RPMI7951 (cell line): ENCODE results near the gene ADAM10. TPM values are rescaled to one million over a fixed set of nuclear protein-coding genes. Genes with fewer than 3 reads are reported as not detected.
A peak's percentile ranks its signal among the peaks of the same experiment; 100 is the strongest.

Source experiments
- DNase-seq: peaks from one replicate; pipeline ENCODE4 v3.0.0-alpha.2; 2012; ENCODE audit warnings: low read depth
- total RNA-seq: library from RNA; depleted of rRNA; stranded (reverse); fragments of >200 nt; shearing (Covaris generic); gene quantifications from 2 replicates; pipeline ENCODE4 v1.2.3, GENCODE V29; 2014

The ADAM10 gene
- total RNA-seq, 1 experiment from 2014 or later = 111 TPM

DNA sequence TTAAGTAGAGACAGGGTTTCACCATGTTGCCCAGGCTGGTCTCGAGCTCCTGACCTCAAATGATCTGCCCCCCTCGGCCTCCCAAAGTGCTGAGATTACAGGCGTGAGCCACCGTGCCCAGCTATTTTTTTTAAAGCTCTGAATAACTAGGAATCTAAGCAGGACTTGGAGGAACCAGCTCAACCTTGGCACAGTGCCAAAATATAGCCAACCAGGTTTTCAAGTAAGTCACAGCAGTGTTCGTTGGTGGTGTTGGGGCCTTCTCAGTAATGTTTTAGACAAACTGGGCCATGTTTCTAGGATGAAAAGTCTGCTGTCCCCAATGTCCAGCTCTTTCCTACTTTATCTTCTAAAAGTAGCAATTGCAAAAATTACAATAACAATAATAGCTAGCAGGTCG is 6.4 kb upstream of the ADAM10 start:
- peak; percentile 37 for DNase-seq

DNA sequence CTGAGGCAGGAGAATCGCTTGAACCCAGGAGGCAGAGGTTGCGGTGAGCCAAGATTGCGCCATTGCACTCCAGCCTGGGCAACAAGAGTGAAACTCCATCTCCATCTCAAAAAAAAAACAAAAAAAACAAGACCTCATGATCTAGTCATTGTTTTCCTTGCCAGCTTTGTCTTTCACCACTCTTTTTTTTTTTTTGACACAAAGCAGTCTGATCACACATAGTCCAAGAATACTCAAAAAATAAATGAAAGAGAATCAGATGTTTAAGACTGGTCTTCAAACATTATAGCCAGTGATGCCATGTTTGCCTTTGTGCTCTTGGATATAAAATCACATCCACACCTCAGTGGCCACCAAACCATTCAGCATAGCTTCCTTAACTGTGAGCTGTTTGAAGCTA is 5.8 kb upstream of the ADAM10 start:
- no peak for DNase-seq

DNA sequence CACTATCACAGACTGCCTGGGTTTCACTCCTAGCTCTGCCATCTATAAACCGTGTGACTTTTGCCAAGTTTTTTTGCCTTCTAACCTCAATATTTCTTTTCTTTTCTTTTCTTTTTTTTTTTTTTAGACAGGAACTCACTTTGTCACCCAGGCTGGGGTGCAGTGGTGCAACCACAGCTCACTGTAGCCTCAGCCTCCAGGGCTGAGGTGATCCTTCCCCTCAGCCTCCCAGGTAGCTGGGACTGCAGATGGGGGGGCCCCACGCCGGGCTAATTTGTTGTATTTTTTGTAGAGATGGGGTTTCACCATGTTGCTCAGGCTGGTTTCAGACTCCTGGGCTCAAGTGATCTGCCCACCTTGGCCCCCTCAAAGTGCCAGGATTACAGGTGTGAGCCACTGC is 3.2 kb upstream of the ADAM10 start:
- no peak for DNase-seq

DNA sequence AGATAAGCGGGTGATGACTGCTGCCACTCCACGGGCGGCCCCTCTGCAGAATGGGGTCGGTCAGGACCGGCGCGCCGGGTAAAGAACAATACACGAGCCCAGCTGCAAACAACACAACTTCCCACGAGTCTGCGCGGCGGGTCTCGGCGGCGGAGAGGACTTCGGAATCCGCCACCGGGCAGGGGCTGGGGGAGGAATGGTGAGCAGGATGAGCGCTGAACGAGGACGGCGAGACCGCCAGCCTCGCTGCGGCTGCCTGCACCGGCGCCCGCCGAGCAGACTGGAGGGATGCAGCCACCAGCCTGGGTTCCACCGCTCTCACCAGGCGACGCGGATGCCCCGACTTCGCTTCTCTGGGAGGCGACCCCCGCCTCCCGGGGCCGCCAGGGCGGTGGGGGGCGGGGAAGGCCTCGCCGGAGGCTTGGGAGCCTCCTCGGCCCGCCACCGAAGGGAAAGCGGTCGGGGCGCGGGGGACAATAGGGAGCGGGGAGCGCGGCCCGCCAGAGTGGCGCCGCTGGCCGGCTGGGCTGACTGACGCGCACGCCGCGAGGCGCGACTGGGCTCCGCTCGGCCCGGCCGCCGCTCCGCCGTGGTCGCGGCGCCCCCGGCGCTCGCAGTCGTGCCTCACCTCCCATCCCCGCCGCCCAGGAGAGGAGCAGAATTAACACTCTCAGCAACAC is 515 bp downstream of the ADAM10 start:
- DNase-seq = peak; percentile 43

DNA sequence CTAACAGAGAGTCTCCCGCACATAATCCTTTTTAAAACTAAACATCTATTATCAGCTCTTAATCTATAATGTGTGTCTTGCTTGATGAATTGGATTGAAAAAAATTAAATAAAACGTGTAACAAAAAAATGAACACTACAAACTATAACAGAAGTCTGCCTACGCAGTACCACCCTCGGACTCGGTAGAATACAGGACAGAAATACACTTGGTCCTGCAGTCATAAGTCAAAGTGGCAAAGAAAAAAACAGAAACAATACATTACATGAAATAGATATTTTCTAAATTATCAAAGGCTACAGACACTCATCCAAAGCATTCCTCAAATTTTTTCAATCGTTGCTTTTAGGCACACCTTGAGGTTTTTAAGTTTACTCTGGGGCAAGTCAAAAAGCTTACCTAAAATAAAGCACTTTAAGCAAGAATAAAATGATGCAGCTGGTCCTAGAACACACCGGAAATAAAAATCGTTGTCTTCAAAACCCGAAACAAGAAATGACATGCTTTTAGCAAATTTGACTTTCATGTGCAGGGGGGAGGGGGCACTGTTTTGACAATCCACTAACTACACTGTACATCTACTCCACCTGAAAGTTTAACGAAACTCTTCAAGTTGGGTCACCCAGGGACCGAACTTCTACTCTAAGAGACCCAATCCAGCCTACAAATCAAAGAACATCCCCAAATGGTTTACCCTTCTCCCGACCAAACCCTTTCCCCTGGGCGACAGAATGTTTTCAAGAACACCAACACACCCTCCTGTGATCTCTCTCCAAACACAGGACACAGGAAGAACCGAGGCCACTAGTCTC is 1.3 kb downstream of the ADAM10 start:
- DNase-seq = no peak

DNA sequence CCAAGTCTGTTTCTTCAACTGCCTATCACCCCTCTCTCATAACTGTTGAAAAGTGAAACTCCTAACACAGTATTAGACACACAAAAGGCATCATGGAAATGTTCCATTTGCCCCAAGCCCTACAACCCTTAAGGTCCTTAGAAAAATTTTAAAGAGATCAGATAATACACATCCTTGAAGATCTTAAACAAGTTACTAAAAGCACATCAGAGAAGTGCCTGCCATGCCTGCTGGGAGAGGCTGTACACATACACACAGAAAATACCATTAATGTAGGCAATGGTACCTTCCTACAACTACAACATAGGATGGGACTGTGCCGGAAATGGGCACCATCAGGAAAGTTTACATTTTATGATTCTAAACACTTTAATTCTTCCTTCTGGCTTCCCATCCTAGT is 3.3 kb downstream of the ADAM10 start:
- DNase-seq = no peak

DNA sequence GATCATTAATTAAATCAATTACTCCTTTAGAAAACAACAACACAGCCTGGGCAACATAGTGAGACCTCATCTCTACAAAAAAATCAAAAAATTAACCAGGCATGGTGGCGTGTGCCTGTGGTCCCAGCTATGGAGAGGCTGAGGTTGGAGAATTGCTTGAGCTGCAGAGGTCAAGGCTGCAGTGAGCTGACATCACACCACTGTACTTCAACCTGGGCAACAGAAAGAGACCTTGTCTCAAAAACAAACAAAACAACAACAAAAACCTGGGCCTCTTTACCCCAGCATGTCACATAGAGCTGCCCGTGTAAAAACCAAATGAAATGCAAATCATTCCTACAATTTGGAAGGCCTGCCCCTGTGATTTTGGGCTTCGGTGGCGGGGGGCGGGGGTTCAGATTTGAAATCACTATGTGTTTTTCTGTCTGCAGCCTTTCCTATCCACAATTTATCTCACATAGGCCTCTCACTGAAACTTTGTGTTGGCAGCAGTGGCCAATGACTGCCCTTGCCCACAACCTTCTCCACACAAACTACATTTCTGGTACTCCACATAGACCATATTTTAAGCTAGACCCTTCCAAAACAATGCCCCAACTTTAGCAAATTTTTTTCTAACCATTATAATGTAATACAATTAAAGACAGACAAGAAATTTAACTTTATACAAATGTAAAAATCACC is 6.5 kb downstream of the ADAM10 start:
- DNase-seq = no peak

DNA sequence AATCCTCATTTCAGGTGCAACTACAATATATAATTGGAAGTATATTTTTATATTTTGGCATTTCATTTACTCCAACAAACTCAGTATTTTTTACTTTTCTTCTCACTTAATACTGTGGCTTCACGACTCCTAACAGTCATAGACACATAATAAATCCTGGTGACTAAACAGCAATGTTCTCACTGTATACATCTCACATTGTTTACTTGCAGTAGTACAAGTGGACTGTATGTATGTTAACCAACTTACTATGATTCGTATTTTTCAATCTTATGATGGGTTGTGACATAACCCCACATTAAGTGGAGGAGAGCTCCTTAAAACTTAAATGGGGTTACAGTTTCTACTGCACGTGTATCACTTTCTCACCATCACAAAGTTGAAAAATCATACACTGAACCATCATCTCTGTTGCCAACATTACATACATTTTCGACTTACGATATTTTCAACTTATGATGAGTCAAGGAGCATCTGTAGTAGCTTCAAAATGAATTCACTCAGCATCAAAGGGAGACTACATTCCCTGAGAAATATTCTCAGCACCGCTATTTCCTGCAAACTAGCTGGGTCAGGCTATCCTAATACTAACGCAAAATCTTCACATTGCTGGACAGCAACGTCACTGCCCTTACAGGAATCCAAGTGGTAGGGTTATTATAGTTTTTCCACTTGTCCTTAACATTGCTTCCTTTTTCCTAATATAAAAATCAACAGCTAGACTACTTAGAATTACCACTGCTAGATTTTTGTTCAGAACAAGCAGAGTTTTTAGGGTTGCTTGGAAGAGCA is 7.3 kb downstream of the ADAM10 start:
- no peak for DNase-seq

DNA sequence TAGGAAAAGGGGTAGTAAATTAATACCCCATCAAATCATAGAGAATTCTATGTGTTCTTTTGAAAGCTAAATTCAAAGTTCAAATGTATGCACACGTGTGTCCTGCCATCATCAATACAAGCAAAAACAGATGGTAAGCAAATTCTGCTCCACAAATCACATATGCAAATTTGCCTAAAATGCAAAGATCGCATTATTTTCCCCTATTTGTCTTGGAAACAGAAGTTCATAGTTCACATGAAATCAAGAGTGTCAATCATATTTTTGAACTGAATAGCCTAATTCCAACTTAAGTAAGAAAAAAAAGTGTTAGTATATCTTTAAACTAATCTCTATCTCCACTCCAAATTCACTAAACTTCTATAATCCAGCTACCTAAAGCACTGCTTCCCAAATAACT is 8.5 kb downstream of the ADAM10 start:
- DNase-seq = no peak

DNA sequence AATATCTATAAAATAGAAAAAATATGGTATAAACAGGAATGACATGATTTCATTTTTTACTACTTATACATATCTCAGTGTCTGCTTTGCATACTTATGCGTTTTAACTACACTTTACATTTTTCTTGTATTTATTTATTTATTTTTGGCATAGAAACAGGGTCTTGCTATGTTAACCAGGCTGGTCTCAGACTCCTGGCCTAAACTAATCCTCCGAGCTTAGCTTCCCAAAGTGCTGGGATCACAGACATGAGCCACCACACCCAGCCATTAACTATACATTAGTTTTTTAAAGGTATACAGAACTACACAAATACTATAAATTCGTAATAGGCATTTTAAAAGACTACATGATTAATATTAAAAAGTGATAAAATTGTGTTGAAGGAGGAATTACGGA is 9.1 kb downstream of the ADAM10 start:
- no peak for DNase-seq

DNA sequence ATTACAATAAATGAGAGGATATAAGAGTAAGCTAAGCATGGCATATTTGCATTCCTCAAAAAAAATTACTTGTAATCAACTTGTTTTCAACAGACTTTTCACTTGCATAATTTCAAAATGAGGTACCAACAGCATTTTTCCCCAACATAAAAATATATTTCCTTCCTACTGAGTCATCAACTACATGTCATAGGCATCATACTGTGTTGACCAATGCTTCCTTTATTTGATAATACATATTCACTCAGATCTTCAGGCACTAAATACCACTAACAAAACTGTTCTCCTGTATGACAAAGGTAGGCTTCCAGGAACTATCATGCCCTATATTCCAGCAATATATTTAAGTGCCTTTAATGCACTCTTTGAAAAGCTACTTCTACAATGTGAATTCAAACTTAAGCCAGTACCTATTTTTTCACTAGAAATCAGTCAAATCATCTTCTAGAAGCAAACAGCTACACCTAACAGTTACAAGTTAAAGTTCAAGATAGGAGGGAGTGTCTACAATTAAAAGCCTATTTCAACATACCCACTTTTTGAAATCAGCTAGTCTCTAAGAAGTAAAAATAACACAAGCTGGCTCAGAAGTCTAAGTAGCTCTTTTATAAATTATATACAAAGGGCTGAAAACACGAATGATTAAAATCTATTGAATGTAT is 11.3 kb downstream of the ADAM10 start:
- no peak for DNase-seq

DNA sequence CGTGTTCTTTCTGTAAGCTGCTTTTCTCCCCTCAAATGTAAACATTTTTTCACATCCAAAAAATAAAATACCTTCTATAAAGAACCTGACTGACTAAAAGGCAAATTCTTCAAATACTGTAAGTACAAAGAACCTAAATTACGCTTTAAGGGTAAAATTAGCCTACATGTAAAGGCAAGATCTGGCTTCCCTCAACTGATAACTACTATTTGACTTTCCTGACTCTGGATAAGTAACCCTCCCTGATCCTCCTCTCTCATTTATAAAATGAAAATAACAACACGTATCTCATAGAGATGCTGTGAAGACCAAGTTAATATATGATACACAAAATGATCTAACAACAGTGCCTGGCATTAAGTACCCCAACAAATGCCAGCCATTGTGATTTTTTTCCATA is 12.2 kb downstream of the ADAM10 start:
- DNase-seq = no peak

DNA sequence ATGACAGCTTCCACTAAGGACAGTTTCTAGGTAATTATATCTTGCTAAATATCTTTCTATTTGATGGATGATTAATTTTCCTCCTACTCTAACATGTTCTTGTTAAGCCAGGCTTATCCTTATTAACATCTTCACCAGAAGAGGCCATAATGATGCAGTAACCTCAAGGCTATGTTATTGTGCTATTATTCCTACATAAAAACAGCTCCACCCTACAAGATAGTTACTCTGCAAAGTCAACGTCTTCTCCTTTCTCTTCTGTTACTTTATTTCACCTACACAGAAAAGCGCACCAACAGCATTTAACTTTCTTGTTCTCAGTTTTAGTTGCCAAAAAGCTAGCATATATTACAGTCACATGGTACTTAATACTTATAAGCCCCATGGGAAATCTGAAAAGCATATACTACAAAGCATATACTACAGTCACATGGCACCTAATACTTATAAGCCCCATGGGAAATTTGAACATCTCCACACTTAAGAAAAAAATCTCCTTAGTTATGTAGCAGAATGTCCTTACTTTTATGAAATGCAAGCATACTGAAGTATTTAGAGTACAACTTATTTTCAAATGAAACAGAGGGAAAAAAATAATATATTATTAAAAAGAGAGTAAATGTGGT is 13.4 kb downstream of the ADAM10 start:
- DNase-seq = no peak

DNA sequence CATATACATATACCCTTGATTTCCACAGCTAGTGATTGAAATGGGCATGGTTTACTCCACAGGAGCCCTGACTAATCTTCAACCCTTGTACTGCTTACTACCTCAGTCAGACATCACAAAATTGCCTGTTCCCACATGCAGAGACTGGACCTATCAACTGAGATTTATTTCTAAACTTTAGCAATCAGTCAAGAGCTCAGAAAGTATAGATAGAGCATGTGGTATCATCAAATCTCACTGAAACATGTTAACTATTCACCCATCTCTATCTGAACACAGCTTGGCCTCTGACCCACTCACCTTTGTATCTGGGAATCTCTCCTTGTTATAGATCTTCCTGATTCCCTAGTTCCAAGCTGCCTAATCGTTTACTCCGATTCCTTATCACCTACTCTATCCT is 14.6 kb downstream of the ADAM10 start:
- no peak for DNase-seq

DNA sequence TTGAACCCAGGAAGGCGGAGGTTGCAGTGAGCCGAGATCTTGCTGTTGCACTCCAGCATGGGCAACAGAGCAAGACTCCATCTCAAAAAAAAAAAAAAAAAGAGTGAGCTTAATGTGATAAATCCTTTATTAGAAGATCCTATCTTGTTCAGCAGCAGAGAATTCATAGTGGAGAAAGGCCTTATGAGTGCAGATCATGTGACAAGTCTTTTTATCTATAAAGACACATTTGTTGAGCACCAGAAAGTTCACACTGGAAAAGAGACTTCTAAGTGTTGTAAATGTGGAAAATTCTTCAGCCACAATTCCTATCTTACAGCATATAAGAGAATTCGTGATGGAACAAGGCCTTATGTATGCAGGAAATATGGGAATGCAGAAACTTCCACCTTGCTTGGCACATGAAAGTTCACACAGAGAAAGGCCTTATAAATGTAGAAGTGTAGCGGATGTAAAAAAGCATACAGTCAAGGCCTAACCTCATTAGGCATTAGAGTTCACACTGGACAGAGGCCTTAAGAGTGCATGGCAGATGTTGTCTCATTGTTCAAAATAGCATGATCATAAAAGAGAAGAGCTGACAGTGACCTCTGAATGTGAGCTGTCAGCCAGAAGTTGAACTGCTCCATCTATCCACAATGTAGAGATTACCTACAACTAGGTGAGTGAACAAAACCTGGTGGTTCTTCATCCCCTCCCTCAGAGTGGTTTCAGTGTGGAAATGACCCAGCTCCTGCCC is 16.7 kb downstream of the ADAM10 start:
- no peak for DNase-seq

DNA sequence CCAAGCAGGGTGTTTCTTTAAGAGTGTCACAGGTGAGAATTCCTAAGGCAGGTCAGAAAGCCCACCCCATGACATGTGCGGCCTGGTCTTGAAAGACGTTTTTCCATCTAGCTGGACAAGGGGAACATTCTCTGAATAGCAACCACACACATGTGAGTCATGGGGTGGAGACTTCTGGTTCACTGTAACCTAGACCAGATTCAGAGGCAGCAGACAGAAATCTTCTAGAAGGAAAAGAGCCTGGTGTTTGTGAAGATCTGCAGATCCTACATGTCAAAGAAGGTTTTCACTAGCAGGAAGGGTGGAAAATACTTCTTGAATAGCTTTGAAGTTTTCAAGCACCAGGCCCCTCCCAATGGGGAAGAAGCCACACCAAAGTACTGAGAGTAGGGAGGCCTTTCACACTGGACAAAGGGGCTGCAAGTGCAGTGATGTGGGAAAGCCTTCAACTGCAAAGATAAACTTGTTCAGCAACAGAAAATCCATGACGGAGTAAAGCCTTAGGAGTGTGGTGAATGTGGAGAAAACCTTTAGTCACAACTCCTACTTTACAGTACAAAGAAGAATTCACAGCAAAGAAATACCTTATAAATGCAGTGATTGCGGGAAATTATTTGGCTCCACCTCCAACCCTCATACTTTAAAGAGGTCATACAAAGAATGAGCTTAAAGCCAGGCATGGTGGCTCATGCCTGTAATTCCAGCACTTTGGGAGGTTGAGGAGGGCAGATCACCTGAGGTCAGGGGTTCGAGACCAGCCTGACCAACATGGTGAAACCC is 17.6 kb downstream of the ADAM10 start:
- DNase-seq = peak; percentile 80

DNA sequence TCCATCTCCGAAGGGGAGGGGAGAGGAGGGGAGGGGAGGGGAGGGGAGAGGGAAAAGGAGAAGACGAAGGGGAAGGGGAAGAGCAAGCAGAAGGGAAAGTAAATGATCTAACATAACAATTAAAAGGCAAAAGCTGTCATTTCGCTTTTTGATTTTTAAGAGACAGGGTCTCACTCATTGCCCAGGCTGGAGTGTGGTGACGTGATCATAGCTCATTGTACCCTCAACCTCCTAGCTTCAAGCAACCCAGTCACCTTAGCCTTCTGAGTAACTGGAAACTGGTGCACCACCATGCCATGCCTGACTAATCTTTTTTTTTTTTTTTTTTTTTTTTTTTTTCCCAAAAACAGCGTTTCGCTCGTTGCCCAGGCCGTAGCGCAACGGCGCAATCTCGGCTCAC is 22.6 kb downstream of the ADAM10 start:
- DNase-seq = no peak

DNA sequence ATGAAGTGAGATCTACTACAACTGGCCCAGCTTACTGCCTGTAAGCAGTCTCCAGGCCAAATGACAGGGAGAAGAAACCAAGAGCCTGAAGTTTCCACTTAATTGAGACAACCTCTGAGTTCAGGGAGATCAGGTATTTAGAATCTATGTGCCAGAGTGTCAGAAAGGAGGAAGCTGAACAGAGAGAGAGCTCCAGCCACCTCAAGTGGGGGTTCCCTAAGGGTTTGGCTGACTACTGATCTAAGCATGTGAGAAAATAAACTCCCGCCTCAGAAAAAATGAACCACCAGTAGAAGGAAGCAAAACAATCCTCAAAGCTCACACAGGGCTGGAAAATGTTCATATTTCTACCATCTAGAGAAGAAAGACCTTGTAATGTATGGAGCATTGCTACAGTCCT is 25.0 kb downstream of the ADAM10 start:
- DNase-seq = no peak

DNA sequence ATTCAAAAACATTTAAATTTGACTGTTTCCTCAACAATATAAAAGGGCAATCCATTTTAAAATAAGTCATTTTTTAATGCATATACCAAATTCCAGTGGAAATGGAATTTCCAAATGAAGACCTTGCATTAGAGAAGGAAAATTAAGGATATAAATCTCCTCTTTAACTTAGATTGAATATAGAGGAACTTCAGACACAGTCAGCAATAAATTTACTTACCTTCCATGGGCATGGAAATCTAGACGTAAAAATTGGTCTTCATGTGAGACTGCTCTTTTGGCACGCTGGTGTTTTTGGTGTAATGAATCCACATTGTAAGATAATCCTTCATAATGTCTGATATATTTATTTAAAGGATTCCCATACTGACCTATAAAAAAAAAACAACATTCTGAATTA is 32.1 kb downstream of the ADAM10 start:
- DNase-seq = no peak

DNA sequence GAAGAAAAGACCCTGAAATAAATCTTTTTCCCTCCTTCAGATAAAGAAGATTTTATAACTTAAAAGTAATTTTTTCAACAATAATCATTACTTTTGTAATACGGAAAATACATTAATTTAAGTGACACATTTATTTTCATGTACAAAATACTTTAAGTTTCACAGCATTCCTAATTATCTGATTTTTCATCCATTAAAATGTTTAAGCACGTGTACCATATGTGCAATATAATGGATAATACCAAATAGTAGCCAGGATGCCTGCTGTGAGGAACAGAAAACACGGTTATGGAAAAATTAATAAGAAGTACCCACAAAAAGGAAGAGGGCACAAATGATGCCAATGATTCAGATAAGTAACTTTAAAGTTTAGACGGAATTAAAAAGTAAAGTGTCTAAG is 33.5 kb downstream of the ADAM10 start:
- no peak for DNase-seq
